Kidney (tissue), 14 donors: ENCODE measurements around the gene DST. TPM values are rescaled to one million over a fixed set of nuclear protein-coding genes. Genes with fewer than 3 reads are reported as not detected.
A peak's percentile ranks its signal among the peaks of the same experiment; 100 is the strongest.

Source experiments
- DNase-seq, 5 donors: peaks; one replicate each; pipeline ENCODE4 v3.0.0-alpha.2; 2013 to 2020
- FAIRE-seq: peaks from 2 replicates; lab custom pipeline; 2012; peaks lifted over from hg19 to GRCh38; lab: Jason Lieb, UNC
- H3K27ac ChIP-seq, 2 donors: one replicate each; pipeline ENCODE4 v1.7.0; 2013; ENCODE audit warnings: low read depth in 2 of 2, low read length in 2 of 2, inconsistent platforms in 1 of 2
- H3K27me3 ChIP-seq: one replicate; pipeline ENCODE4 v1.7.1; 2013; ENCODE audit warnings: low read length, inconsistent platforms; ENCODE audit not compliant: control insufficient read depth, insufficient read depth
- H3K36me3 ChIP-seq, 3 donors: one replicate each; pipeline versions ENCODE4 v1.7.0 to v1.7.1; 2013; ENCODE audit warnings: low read length in 3 of 3, control low read depth in 1 of 3, inconsistent platforms in 1 of 3; ENCODE audit not compliant: insufficient read depth in 3 of 3, control insufficient read depth in 2 of 3
- H3K4me1 ChIP-seq, 3 donors: one replicate each; pipeline versions ENCODE4 v1.7.0 to v1.7.1; 2013; ENCODE audit warnings: low read length in 3 of 3, inconsistent platforms in 1 of 3, low read depth in 1 of 3; ENCODE audit not compliant: control insufficient read depth in 2 of 3, insufficient read depth in 2 of 3
- H3K4me3 ChIP-seq, 3 donors: one replicate each; pipeline versions ENCODE4 v1.7.0 to v1.8.1; 2013; ENCODE audit warnings: low read length in 3 of 3, control low read depth in 1 of 3, inconsistent platforms in 1 of 3
- H3K9ac ChIP-seq, 3 donors: one replicate each; pipeline versions ENCODE4 v1.7.0 to v1.7.1; 2013; ENCODE audit warnings: low read length in 3 of 3, control low read depth in 1 of 3, inconsistent platforms in 1 of 3
- H3K9me3 ChIP-seq, 3 donors: one replicate each; pipeline versions ENCODE4 v1.7.0 to v1.7.1; 2013; ENCODE audit warnings: low read length in 3 of 3, control low read depth in 1 of 3, inconsistent platforms in 1 of 3; ENCODE audit not compliant: control insufficient read depth in 2 of 3, insufficient read depth in 1 of 3
- intact Hi-C: fragments of 100-400 bp; cut with DNase I; formaldehyde crosslinking; loops from one replicate; pipeline ENCODE4 v1.11.1; 2022
- polyA plus RNA-seq: library from polyadenylated mRNA; stranded (reverse); fragments of 350-450 nt; fragmentation: Illumina TruSeq; extraction: RNeasy Lipid Tissue Mini Kit (QIAGEN cat#74804); gene quantifications from one replicate; pipeline ENCODE4 v1.2.3, GENCODE V29; 2014; ENCODE audit warnings: low read depth, low replicate concordance; ENCODE audit not compliant: insufficient read depth
- total RNA-seq: library from RNA; stranded (reverse); fragmentation: NEBNext Ultra II Directional; extraction: Animal tissue kit (Norgen Biotek cat#: 25700); gene quantifications from one replicate; pipeline ENCODE4 v1.2.1, GENCODE V29; 2021
- TF ChIP-seq, protein P1 (sequence below): IDR thresholded peaks from 3 replicates; pipeline ENCODE4 v1.5.1; 2012; ENCODE audit warnings: mild to moderate bottlenecking, moderate library complexity, borderline replicate concordance; ENCODE audit not compliant: insufficient read depth; ENCODE audit errors: extremely low read depth
- donor health status: control.
- donor health status: control.
- donor health status: control.
- donor health status: control.
- donor health status: control.
- donor health status: DM: yes; HTN: yes; CAD: no.
- donor health status: Normal renal cell carcinoma (clear cell type).

DST gene
- total and polyA plus RNA-seq, 2 donors from 2014 or later, result 68.2 to 259 TPM

DNA sequence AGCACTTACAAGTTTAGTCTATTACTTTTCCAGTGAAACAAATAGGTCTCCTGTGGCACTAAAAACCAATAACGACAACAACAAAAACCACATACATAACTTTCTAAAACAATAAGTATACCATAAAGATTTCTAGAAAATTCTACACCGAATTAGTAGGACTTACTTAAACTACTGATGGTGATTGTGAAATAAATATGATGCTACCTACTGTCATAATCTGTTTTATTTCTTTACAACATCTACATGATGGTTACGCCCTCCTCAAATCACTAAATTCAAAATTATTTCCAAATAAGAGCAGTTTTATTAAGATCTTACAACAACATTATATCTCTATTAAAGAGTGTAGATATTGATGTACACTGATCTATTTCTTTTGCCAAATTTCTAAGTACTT, 147.0 kb downstream of the DST start:
- H3K27ac ChIP-seq, result no peak overlapping the region
- no peak overlapping the region for H3K4me3 ChIP-seq
- intact Hi-C loops, result no loop called here
- no peaks in the 10 kb centered on the region for H3K9me3 ChIP-seq
- H3K27me3 ChIP-seq, result no peaks in the 10 kb centered on the region
- TF ChIP-seq, protein P1, sequence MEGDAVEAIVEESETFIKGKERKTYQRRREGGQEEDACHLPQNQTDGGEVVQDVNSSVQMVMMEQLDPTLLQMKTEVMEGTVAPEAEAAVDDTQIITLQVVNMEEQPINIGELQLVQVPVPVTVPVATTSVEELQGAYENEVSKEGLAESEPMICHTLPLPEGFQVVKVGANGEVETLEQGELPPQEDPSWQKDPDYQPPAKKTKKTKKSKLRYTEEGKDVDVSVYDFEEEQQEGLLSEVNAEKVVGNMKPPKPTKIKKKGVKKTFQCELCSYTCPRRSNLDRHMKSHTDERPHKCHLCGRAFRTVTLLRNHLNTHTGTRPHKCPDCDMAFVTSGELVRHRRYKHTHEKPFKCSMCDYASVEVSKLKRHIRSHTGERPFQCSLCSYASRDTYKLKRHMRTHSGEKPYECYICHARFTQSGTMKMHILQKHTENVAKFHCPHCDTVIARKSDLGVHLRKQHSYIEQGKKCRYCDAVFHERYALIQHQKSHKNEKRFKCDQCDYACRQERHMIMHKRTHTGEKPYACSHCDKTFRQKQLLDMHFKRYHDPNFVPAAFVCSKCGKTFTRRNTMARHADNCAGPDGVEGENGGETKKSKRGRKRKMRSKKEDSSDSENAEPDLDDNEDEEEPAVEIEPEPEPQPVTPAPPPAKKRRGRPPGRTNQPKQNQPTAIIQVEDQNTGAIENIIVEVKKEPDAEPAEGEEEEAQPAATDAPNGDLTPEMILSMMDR, result no peak
- FAIRE-seq (peak; percentile 54), DNase-seq (no peak)
- no peaks in the 10 kb centered on the region for H3K4me1 ChIP-seq
- H3K9ac ChIP-seq, result no peak overlapping the region
- H3K36me3 ChIP-seq, result peaks cover 5 to 28% (median 22%) of the 10 kb centered on the region in 3 donors

DNA sequence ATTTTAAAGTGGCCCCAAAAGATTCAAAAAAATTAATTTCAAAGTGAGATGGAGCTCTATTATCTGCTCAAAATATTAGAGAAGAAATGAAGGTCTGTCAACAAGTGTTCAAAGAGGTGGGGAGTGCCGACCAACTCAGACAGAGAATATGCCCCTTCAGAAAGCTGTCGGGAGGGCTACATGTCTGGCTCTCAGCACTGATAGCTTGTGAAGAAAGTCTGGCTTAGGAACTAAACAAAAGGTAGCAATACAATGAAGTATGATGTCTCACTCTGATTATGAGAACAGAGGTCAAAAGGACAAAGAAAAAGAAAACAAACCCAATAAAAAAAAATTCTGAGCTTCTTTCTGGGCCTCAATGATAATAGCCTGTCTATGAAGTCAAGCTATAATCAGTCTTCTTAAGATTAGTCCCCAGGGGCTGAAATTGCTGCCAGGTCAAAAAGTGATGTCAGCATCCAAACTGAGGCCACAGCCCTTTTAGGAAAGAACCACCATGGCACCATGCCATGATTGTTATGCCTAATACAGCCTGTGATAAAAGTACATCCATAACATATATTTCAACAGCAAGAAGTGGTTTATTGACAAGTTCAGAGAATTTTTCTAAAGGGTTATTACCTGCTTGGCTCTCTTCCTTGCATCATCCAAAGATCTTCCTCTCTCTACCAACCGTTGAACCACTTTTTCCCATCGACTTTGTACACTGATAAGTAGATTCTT, 150.9 kb downstream of the DST start:
- intact Hi-C loops, result no loop called here
- no peak overlapping the region for H3K27ac ChIP-seq
- DNase-seq (no peak), FAIRE-seq (no peak)
- TF ChIP-seq, protein P1, result no peak
- no peak overlapping the region for H3K9ac ChIP-seq
- no peaks in the 10 kb centered on the region for H3K27me3 ChIP-seq
- no peak overlapping the region for H3K4me3 ChIP-seq
- H3K4me1 ChIP-seq, result no peaks in the 10 kb centered on the region
- H3K9me3 ChIP-seq, result no peaks in the 10 kb centered on the region
- H3K36me3 ChIP-seq, result peaks cover 4 to 28% (median 13%) of the 10 kb centered on the region in 3 donors

DNA sequence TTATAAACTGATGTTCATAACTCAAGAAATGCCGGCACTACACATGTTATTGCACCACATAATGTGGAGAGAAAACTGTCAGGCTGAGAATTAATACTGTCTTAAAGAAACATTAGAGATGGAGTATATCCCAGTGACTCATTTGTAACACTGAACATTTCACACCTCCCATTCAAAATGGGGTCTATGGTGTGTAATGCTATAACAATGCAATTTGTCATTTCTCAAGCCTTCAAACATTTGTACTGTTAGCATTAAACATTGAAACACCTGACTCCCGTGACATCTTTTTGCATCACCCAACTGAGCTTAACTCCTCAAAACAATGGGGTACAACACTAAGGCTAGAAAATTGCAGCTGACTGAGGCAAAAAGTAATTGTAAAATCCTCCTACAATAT, 151.7 kb downstream of the DST start:
- intact Hi-C loops, result no loop called here
- FAIRE-seq, result no peak
- peaks cover 8 to 25% (median 16%) of the 10 kb centered on the region in 3 donors for H3K36me3 ChIP-seq
- no peak overlapping the region for H3K27ac ChIP-seq
- no peak for DNase-seq
- no peaks in the 10 kb centered on the region for H3K4me1 ChIP-seq
- TF ChIP-seq, protein P1, result no peak
- no peaks in the 10 kb centered on the region for H3K27me3 ChIP-seq
- no peak overlapping the region for H3K4me3 ChIP-seq
- H3K9me3 ChIP-seq, result no peaks in the 10 kb centered on the region
- no peak overlapping the region for H3K9ac ChIP-seq
